Activated CD8-positive, alpha-beta memory T cell treated with anti-CD3 and anti-CD28 coated beads, Interleukin-2, amount 10 ng/mL, durations not matched to agents 7 days and 5 days (primary cell): ENCODE measurements around the gene FARS2. TPM values are rescaled to one million over a fixed set of nuclear protein-coding genes. Genes with fewer than 3 reads are reported as not detected.

Source experiments
- ATAC-seq: fragments of 150-1000 bp; cut with Tn5 transposase; one replicate; pipeline ENCODE4 v1.10.0; 2021; ENCODE audit warnings: moderate library complexity
- CTCF ChIA-PET: fragments of 350-600 bp; sonication (Branson Sonifier 250); formaldehyde crosslinking; loops from one replicate; lab custom pipeline; 2021; ENCODE audit warnings: antibody characterized with exemption; lab: Charles Lee
- DNase-seq: peaks from one replicate; pipeline ENCODE4 v3.0.0-alpha.2; 2020
- H3K27ac Mint-ChIP-seq: one replicate; pipeline ENCODE4 v1.8.0; 2021; ENCODE audit warnings: mild to moderate bottlenecking, mixed read lengths
- H3K27me3 Mint-ChIP-seq: one replicate; pipeline ENCODE4 v1.8.0; 2021; ENCODE audit warnings: mixed read lengths
- H3K36me3 Mint-ChIP-seq: one replicate; pipeline ENCODE4 v1.8.0; 2021; ENCODE audit warnings: mild to moderate bottlenecking, mixed read lengths
- H3K4me1 Mint-ChIP-seq: one replicate; pipeline ENCODE4 v1.8.0; 2021; ENCODE audit warnings: mixed read lengths
- H3K4me3 Mint-ChIP-seq: one replicate; pipeline ENCODE4 v1.8.0; 2021; ENCODE audit warnings: mild to moderate bottlenecking, moderate library complexity, mixed read lengths
- H3K9me3 Mint-ChIP-seq: one replicate; pipeline ENCODE4 v1.8.0; 2022; ENCODE audit warnings: low read depth, mixed read lengths
- total RNA-seq, 2 experiments: library from RNA; stranded (reverse); gene quantifications; one replicate each; pipeline ENCODE4 v1.2.3, GENCODE V29; 2021

FARS2 gene
- total RNA-seq, 2 experiments from 2014 or later, result 23.2 to 28.3 TPM

DNA sequence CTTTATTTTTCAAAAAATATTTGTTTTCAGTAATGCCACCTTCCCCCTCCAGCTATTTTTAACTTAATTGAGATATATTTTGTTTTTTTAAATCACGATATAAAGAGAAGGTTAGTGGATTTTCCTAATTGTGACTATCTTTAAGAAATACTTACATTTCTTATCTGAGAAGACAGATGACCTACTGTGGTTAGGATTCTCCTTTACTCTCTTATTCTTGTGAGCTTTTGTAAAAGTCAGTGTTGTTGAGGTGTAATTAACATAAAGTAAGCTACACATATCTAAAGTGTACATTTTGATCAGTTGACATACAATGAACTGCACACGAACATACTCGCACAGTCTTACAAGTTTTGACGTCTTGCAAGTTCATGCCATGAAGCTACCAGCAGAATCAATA lies 144.7 kb downstream of the FARS2 start:
- Mint-ChIP-seq H3K4me3 (no peak overlapping the region), H3K36me3 (peaks cover 7% of the 10 kb centered on the region), H3K27ac (no peak overlapping the region), H3K27me3 (no peaks in the 10 kb centered on the region), H3K9me3 (no peaks in the 10 kb centered on the region), H3K4me1 (peaks cover 6% of the 10 kb centered on the region)
- CTCF ChIA-PET, result interaction anchor here (0.7 to 2.0 kb wide), 2 partner anchors 65 to 262 kb away, joined by 3 to 5 read pairs; no protein-coding TSS in a partner anchor
- DNase-seq (no peak), ATAC-seq (no peak)

DNA sequence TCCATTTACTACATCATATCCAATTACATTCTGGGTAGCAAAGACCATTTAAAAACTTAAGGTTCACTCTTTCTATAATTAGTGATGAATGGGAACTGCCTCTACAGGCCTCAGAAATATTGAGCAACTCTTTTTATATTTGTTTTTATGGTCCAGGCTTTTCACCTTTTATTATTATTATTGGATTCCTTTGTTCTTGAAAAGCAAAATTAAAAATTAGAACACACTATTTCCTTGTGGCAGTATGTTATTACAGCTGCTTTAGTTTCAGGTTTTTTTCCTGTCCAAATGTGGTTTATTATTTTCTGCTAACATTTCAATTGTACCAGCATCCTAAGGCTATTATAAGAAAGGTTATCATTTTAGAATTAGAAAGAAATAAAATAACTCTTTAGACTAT lies 150.1 kb downstream of the FARS2 start:
- no peak overlapping the region for H3K27ac Mint-ChIP-seq
- H3K4me3 Mint-ChIP-seq, result no peak overlapping the region
- H3K4me1 Mint-ChIP-seq, result no peaks in the 10 kb centered on the region

DNA sequence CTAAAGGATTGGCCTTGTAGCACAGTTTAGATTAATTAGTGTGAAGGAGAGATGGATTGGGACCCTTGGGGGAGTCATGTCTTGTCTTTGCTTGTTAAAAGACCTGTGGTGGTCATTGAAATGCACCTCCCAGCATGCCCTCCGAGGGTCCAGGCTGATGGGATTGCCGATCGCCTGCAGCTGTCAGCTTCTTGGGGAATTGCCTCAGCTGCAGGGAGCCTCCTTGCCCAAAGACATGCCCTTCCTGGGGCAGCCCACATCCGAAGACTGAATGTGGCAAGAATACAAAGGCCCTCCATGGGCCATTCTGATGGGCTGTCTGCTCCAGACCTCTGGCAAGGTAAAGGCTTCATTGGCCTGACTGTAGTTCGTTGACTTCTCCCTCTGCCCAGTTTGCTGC lies 150.7 kb downstream of the FARS2 start:
- CTCF ChIA-PET, result no interaction called here
- Mint-ChIP-seq H3K9me3 (peaks cover 2% of the 10 kb centered on the region), H3K27me3 (no peaks in the 10 kb centered on the region), H3K4me3 (no peak overlapping the region), H3K36me3 (peaks cover 17% of the 10 kb centered on the region), H3K4me1 (no peaks in the 10 kb centered on the region), H3K27ac (no peak overlapping the region)
- DNase-seq (no peak), ATAC-seq (no peak)

More for the DNA sequence above, 150.1 kb downstream of the FARS2 start:
- Mint-ChIP-seq H3K27me3 (no peaks in the 10 kb centered on the region), H3K36me3 (peaks cover 17% of the 10 kb centered on the region), H3K9me3 (peaks cover 2% of the 10 kb centered on the region)
- DNase-seq (no peak), ATAC-seq (no peak)
- CTCF ChIA-PET, result no interaction called here

DNA sequence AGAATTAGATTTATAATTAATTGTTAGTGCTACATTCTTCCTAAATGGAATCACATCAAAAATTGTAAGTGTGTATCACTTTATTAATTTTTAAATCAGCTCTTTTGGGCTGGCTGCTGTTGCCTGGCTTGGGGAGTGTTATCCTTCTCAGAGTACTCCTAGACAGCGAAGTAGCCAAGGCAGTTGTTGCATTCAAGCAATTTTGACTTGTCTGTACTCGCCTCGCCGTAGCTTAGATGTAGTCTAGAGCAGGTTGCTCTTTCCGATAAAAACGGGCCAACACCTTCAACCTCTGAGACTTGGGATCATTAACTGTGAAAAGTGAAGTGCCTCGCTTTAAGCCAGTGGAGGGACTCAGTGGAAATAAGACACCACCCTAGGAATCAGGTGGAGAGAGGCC lies 151.3 kb downstream of the FARS2 start:
- no peaks in the 10 kb centered on the region for H3K4me1 Mint-ChIP-seq
- H3K36me3 Mint-ChIP-seq, result peaks cover 20% of the 10 kb centered on the region
- H3K27me3 Mint-ChIP-seq, result no peaks in the 10 kb centered on the region
- H3K27ac Mint-ChIP-seq, result no peak overlapping the region
- no peak overlapping the region for H3K4me3 Mint-ChIP-seq
- ATAC-seq (no peak), DNase-seq (no peak)
- CTCF ChIA-PET, result interaction anchor here (1.4 kb wide), 1 partner anchor 269 kb away, joined by 3 read pairs; no protein-coding TSS in a partner anchor
- H3K9me3 Mint-ChIP-seq, result peaks cover 2% of the 10 kb centered on the region

DNA sequence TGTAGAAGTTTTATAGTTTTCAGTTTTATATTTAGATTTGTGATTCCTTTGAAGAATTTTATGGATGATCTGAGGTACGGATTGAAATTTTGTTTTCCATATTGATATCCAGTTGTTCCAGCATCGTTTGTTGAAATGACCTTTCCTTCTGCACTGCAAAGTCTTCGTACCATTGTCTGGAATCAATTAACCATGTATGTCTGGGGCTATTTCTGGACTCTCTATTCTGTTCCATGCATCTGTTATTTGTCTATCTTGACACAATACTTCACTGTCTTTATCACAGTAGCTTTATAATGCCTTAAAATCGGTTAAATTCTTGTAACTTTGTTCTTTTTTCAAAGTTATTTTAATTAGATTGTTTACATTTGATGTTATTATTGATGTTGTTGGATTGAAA lies 154.9 kb downstream of the FARS2 start:
- CTCF ChIA-PET, result no interaction called here
- no peak for DNase-seq
- Mint-ChIP-seq H3K36me3 (peaks cover 25% of the 10 kb centered on the region), H3K9me3 (peaks cover 2% of the 10 kb centered on the region), H3K4me1 (no peaks in the 10 kb centered on the region), H3K4me3 (no peak overlapping the region), H3K27ac (no peak overlapping the region), H3K27me3 (no peaks in the 10 kb centered on the region)
- no peak for ATAC-seq

DNA sequence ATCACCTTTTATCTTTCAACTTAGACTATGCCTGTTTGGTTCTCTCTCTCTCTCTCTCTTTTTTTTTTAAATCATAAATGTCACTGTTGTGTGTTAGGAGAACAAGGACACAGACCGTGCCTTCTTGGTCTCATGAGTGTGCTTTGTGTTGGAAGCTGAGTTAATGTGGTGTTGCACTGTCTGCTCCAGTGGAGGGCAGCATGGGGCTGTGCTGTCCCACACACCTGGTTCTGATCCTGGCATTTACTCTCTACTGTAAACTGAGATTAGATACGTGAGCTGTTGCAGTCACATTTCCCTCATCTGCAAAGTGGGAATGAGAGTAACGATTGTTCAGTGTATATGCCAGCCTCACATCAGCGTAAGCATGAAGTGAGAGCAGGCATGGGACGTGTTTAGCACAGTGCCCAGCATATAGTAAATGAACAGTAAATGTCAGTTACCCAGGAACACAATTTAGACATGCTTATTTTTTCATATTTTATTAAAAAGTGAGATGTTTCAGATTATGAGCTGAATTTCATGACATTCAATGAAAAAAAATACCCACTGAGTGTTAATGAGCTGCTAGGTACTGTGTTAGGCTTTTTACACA lies 161.1 kb downstream of the FARS2 start:
- H3K27ac Mint-ChIP-seq, result no peak overlapping the region

DNA sequence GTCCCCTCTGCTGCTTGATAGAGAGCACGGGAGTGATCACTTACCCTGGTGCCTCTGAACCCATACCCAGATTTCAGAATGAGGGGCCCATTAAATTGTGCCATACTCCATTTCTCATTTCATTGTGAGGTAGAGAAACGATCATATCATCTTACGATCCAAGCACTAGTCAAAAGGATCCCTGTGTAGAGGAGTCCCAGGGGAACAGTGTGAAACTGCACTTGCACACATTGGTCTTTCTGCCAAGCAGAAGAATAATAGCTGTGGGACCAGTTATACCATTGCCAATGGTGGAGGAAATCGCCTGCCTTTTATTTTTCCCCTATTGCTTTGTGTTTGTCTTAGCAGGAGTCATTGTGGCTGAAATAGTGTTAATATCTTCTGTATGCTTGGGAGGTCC lies 161.9 kb downstream of the FARS2 start:
- Mint-ChIP-seq H3K27ac (no peak overlapping the region), H3K4me3 (no peak overlapping the region), H3K36me3 (peaks cover 17% of the 10 kb centered on the region), H3K9me3 (no peaks in the 10 kb centered on the region), H3K27me3 (no peaks in the 10 kb centered on the region), H3K4me1 (no peaks in the 10 kb centered on the region)
- CTCF ChIA-PET, result no interaction called here
- no peak for DNase-seq
- ATAC-seq, result no peak

More for the DNA sequence above, 161.1 kb downstream of the FARS2 start:
- ATAC-seq (peak; percentile 49), DNase-seq (no peak)
- peaks cover 22% of the 10 kb centered on the region for H3K36me3 Mint-ChIP-seq
- H3K4me1 Mint-ChIP-seq, result no peaks in the 10 kb centered on the region
- no peaks in the 10 kb centered on the region for H3K27me3 Mint-ChIP-seq
- CTCF ChIA-PET, result interaction anchor here (1.0 kb wide), 1 partner anchor 14 kb away, joined by 3 read pairs; no protein-coding TSS in a partner anchor
- H3K4me3 Mint-ChIP-seq, result no peak overlapping the region
- no peaks in the 10 kb centered on the region for H3K9me3 Mint-ChIP-seq

DNA sequence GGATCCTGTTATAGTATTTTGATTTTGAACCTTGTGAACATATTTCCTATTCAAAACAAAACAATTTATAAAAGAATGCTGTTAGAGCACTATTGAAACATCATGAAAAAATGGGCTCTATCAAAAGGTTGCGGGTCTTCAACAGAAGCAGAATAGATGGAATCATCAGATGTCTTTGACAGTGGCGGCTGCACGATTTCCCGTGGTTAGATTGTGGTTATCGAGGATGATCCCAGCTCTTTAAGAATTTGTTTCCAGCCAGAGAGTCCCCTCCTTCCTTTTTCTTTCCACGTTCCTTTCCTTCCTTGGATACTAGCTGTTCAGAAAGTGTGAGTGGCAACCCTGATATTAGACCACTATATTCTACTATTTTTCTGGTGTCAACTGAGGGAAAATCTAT lies 163.4 kb downstream of the FARS2 start:
- Mint-ChIP-seq H3K4me1 (no peaks in the 10 kb centered on the region), H3K27me3 (no peaks in the 10 kb centered on the region), H3K27ac (no peak overlapping the region), H3K4me3 (no peak overlapping the region), H3K9me3 (no peaks in the 10 kb centered on the region), H3K36me3 (peaks cover 11% of the 10 kb centered on the region)
- CTCF ChIA-PET, result no interaction called here
- DNase-seq, result no peak
- no peak for ATAC-seq

DNA sequence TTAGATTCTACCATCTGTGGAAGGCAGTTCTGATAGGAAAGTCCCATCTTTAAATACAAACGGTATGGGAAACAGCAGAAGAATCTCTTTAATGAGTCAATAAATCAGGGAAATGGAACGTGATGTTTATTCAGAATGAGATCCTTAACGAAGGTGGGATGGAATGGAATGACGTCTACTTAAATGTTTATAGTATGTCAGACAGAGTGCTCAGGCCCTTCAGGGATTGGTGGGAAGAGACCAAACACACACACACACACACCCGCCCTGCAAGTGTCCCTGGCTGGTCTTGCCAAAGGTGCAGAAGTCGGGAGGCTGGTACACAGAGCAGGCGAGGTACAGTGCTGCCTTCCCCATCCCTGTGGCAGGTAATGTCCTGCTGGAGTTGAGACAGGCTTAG lies 164.0 kb downstream of the FARS2 start:
- no peaks in the 10 kb centered on the region for H3K27me3 Mint-ChIP-seq
- no peak overlapping the region for H3K4me3 Mint-ChIP-seq
- CTCF ChIA-PET, result no interaction called here
- H3K36me3 Mint-ChIP-seq, result peaks cover 6% of the 10 kb centered on the region
- H3K27ac Mint-ChIP-seq, result no peak overlapping the region
- DNase-seq (no peak), ATAC-seq (no peak)
- no peaks in the 10 kb centered on the region for H3K4me1 Mint-ChIP-seq
- no peaks in the 10 kb centered on the region for H3K9me3 Mint-ChIP-seq

DNA sequence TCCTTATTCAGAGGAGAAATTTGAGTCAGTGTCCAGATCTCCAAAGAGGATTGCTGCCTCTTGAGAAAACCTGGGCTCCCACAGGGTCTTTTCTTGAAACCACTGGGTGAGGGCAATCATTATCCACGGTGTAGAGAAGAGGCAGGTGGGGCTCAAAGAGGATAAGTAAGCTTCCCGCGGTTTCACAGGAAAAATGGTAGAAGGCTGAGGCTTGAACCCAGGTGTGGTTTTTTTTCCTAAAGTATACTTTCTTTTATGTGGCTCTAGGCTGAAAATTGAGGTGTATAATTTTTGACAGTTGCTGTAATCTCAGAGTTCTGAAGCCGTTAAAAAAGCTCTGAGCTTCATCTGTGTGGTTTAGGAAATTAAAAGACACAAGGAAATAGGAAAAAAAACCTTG lies 164.5 kb downstream of the FARS2 start:
- DNase-seq (no peak), ATAC-seq (no peak)
- CTCF ChIA-PET, result no interaction called here
- H3K4me1 Mint-ChIP-seq, result no peaks in the 10 kb centered on the region
- H3K27ac Mint-ChIP-seq, result no peak overlapping the region
- no peaks in the 10 kb centered on the region for H3K9me3 Mint-ChIP-seq
- H3K4me3 Mint-ChIP-seq, result no peak overlapping the region
- H3K36me3 Mint-ChIP-seq, result peaks cover 6% of the 10 kb centered on the region
- H3K27me3 Mint-ChIP-seq, result no peaks in the 10 kb centered on the region

DNA sequence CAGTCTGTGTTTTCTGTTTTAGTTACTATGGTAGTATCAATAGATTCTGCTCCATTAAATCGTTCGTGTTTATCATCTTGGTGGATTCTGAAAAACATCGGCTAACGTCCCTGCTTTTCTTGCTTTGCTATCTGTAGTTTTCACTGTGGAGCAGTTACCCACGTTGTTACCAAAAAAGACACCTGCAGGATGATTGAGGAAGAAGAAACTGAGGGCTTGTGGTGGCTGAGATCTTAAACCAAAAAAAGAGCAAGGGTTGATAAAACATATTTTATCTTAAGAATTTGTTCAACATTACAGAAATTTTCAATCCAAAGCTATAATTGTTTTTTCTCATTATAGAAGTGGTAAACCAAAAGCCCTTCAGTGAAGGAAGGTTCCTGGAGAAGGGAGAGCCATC lies 166.3 kb downstream of the FARS2 start:
- CTCF ChIA-PET, result no interaction called here
- H3K9me3 Mint-ChIP-seq, result no peaks in the 10 kb centered on the region
- DNase-seq, result no peak
- no peak overlapping the region for H3K27ac Mint-ChIP-seq
- no peaks in the 10 kb centered on the region for H3K27me3 Mint-ChIP-seq
- H3K4me1 Mint-ChIP-seq, result no peaks in the 10 kb centered on the region
- H3K36me3 Mint-ChIP-seq, result no peaks in the 10 kb centered on the region
- no peak for ATAC-seq
- H3K4me3 Mint-ChIP-seq, result no peak overlapping the region

DNA sequence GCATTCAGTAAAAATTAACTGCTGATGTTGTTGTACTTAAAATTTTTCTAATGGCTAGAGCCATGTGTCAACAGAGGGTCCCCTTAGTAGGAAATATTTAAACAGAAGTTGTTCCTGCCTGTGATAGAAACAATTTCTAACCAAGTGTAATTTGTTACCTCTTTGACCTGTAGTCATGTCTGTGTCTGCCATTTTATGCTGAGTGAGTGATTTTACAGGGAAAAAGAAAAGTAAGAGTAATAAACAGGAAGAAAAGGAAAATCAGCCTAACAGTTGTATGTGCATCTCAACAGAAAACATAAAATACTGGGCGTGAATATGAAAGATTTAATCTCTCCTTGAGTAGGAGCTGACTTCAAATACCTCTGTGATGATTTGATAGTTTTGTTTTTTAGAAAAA lies 172.0 kb downstream of the FARS2 start:
- H3K36me3 Mint-ChIP-seq, result peaks cover 14% of the 10 kb centered on the region
- no peaks in the 10 kb centered on the region for H3K4me1 Mint-ChIP-seq
- no peak overlapping the region for H3K27ac Mint-ChIP-seq
- ATAC-seq (no peak), DNase-seq (no peak)
- H3K4me3 Mint-ChIP-seq, result no peak overlapping the region
- CTCF ChIA-PET, result no interaction called here
- peaks cover 3% of the 10 kb centered on the region for H3K9me3 Mint-ChIP-seq
- H3K27me3 Mint-ChIP-seq, result no peaks in the 10 kb centered on the region

DNA sequence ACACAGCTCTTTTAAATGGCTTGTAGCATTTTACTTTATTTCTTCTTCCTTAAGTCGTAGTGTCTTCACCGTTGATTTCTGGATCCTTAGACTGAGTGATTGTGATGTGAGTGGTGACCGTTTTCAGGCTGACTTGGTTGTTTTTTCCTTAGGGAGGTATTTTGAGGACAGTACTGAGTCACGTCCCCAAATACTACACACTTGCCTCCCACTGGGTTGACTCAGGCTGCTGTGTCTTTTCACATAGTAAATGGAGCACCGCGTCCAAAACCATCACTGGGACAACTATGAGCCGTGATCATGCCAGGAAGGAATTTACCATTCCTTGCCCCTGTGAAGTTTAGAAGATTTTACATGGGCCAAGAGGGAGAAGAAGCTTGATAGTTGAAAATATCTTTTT lies 174.1 kb downstream of the FARS2 start:
- Mint-ChIP-seq H3K4me3 (no peak overlapping the region), H3K4me1 (peaks cover 2% of the 10 kb centered on the region), H3K27me3 (no peaks in the 10 kb centered on the region), H3K27ac (no peak overlapping the region), H3K36me3 (peaks cover 20% of the 10 kb centered on the region), H3K9me3 (peaks cover 3% of the 10 kb centered on the region)
- CTCF ChIA-PET, result no interaction called here
- ATAC-seq (no peak), DNase-seq (no peak)

DNA sequence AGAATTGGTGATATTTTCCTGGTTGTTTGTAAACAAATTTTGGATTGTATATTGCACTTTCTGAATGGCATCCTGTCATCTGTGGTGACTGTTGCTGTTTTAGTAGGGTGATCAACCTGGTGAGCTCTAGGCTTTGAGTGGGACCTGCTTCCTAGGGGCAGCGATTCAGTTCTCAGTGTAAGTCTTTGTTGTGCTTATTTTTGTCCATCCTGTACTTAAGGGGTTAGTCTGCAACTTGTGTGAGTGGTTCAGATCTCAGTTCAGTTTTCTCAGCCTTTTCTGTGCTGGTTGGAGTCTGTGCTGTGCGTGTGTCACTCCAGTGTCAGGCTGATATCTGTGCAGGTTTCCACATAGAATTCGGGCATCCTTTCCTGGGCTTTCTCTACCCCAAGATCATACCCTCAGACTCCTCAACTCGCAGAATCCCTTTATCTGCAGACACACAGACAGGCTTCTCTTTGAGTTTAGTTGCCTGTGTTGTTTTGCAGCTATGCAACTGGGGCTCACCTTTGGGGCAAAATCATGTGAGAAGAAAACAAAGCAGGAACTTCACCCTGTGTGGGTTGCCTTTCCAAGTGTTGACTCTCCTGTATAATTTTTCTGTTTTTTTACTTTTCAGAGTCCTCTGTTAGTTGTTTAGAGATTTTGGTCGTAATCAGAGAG lies 177.7 kb downstream of the FARS2 start:
- Mint-ChIP-seq H3K27ac (no peak overlapping the region), H3K36me3 (peaks cover 19% of the 10 kb centered on the region), H3K4me3 (no peak overlapping the region), H3K27me3 (no peaks in the 10 kb centered on the region), H3K9me3 (peaks cover 3% of the 10 kb centered on the region), H3K4me1 (peaks cover 2% of the 10 kb centered on the region)
- CTCF ChIA-PET, result no interaction called here
- no peak for ATAC-seq
- DNase-seq, result no peak
